ENCODE data around the gene MGAT2. TPM values are rescaled to one million over a fixed set of nuclear protein-coding genes. Genes with fewer than 3 reads are reported as not detected.

The MGAT2 gene
- total RNA-seq, 2 experiments from 2014 or later: 15.0 to 15.1 TPM

DNA sequence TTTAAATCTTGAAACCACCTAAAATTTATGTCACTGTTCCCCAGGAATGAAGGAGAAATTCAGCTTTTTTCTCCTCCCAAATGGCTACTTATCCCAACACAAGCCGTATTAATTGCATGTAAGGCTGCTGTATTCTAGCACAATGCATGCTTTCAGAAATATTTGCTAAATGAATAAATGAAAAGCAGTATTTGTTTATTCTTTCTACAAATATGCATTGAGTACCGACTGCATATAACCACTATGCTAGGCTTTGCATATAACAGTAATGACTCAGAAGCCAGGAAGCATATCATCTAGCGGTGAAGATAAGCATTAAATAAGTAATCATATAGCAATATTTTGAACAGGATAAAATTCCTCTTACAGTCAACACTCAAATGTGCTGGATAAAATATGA is 27.6 kb upstream of the MGAT2 start:
- no peak overlapping the region for H3K4me3 Mint-ChIP-seq
- ChIA-PET CTCF (interaction anchor here (1.5 kb wide), 1 partner anchor 41 kb away, joined by 5 read pairs; no protein-coding TSS in a partner anchor), POLR2A (no interaction called here)
- intact Hi-C loops (cut with DNase I, micrococcal nuclease): no loop called here
- H3K4me1 ChIP-seq (ENCODE audit: insufficient read depth, low read length): peaks cover 9% of the 10 kb centered on the region
- H3K27ac ChIP-seq (ENCODE audit: low read depth in 1 of 2, low read length in 2 of 2): no peak overlapping the region
- H3K4me3 ChIP-seq (ENCODE audit: low read length): no peak overlapping the region
- peaks cover 14% of the 10 kb centered on the region for H3K4me1 Mint-ChIP-seq (ENCODE audit: low read depth)
- peaks cover 4% of the 10 kb centered on the region for H3K36me3 Mint-ChIP-seq (ENCODE audit: low read depth)
- ATAC-seq (ENCODE audit: poor library complexity) (no peak), DNase-seq (no peak)
- no peaks in the 10 kb centered on the region for H3K36me3 ChIP-seq (ENCODE audit: insufficient read depth, low read length)
- H3K27me3 Mint-ChIP-seq: no peaks in the 10 kb centered on the region
- TF ChIP-seq, protein P1, sequence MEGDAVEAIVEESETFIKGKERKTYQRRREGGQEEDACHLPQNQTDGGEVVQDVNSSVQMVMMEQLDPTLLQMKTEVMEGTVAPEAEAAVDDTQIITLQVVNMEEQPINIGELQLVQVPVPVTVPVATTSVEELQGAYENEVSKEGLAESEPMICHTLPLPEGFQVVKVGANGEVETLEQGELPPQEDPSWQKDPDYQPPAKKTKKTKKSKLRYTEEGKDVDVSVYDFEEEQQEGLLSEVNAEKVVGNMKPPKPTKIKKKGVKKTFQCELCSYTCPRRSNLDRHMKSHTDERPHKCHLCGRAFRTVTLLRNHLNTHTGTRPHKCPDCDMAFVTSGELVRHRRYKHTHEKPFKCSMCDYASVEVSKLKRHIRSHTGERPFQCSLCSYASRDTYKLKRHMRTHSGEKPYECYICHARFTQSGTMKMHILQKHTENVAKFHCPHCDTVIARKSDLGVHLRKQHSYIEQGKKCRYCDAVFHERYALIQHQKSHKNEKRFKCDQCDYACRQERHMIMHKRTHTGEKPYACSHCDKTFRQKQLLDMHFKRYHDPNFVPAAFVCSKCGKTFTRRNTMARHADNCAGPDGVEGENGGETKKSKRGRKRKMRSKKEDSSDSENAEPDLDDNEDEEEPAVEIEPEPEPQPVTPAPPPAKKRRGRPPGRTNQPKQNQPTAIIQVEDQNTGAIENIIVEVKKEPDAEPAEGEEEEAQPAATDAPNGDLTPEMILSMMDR (IDR thresholded peaks at IDR 0.05): no peak
- no peaks in the 10 kb centered on the region for H3K27me3 ChIP-seq (ENCODE audit: control insufficient read depth in 1 of 2, insufficient read depth in 2 of 2, low read length in 2 of 2)
- H3K9me3 ChIP-seq (ENCODE audit: control insufficient read depth in 1 of 2, insufficient read depth in 1 of 2, low read length in 2 of 2): no peaks in the 10 kb centered on the region
- no peak overlapping the region for H3K27ac Mint-ChIP-seq
- no peaks in the 10 kb centered on the region for H3K9me3 Mint-ChIP-seq

DNA sequence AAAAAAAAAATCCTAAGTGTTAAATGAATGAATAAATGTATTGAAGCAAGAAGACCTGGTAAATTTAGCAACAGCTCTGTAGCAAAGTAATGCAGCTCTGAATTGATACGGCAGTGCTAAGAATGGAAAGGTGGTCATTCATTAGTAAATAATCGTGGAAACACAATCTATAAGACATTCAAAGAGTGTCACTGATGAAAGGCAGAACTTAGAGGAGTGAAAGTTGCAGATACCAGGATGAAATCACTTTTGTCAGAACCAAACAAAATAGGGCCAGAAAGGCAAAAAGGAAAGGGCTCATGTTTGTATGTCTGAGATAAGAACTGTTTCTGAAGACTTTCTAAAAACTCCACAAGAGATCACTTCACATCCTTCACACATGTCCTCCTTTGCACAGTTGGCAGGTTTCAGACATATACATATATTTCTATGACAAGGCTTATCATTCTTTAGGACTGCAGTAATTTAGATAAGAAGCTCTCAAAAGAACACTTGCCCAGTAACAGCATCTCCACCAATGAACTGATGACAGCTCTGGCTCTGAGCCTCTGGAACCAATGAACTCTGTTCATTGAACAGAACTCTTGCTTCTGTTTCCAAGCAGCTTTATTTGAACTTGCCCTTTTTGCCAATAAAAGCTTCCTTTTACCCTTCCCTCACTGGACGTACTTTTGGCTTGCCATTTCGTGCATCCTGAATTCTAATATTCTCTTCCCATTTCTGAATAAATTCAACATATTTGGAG is 26.1 kb upstream of the MGAT2 start:
- H3K4me3 ChIP-seq (ENCODE audit: low read length): no peak overlapping the region
- H3K4me3 Mint-ChIP-seq: peak overlapping the region; percentile 20
- no peak overlapping the region for H3K27ac ChIP-seq (ENCODE audit: low read depth in 1 of 2, low read length in 2 of 2)
- no peaks in the 10 kb centered on the region for H3K9me3 ChIP-seq (ENCODE audit: control insufficient read depth in 1 of 2, insufficient read depth in 1 of 2, low read length in 2 of 2)
- no peaks in the 10 kb centered on the region for H3K36me3 ChIP-seq (ENCODE audit: insufficient read depth, low read length)
- H3K27me3 Mint-ChIP-seq: no peaks in the 10 kb centered on the region
- H3K27me3 ChIP-seq (ENCODE audit: control insufficient read depth in 1 of 2, insufficient read depth in 2 of 2, low read length in 2 of 2): no peaks in the 10 kb centered on the region
- POLR2A ChIA-PET: interaction anchor here (0.9 to 2.0 kb wide), 4 partner anchors 8 to 173 kb away, joined by 3 to 9 read pairs (median 4); partner anchors contain the start of genes MGAT2, RPL36AL and RPS29
- DNase-seq (no peak), ATAC-seq (ENCODE audit: poor library complexity) (no peak)
- peaks cover 25% of the 10 kb centered on the region for H3K4me1 Mint-ChIP-seq (ENCODE audit: low read depth)
- TF ChIP-seq, protein P1 (IDR thresholded peaks at IDR 0.05): no peak
- H3K9me3 Mint-ChIP-seq: no peaks in the 10 kb centered on the region
- intact Hi-C loops (cut with DNase I, micrococcal nuclease): loop anchor here in 1 of 2 experiments (5.0 kb wide), 1 partner anchor 173 kb away; the partner anchor contains the start of gene KLHDC2
- peak overlapping the region; percentile 3 for H3K27ac Mint-ChIP-seq
- H3K4me1 ChIP-seq (ENCODE audit: insufficient read depth, low read length): peaks cover 9% of the 10 kb centered on the region
- CTCF ChIA-PET: interaction anchor here (1.3 to 2.1 kb wide), 3 partner anchors 8 to 39 kb away, joined by 5 to 16 read pairs (median 5); partner anchors contain the start of gene RPS29
- H3K36me3 Mint-ChIP-seq (ENCODE audit: low read depth): peaks cover 17% of the 10 kb centered on the region

DNA sequence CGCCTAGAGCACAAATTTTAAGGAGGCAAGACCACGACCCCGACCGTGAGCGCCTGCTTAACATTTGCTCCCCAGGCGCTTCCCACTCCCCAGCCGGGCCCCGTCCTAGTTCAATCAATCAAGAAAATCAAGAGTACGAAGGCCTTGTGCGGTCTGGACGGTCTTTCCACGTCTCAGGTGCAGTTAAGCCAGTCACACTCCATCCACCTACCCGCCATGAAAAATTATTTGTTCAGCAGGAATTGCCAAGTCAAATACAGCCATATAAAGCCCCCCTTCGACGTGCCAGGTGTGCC is 22.5 kb upstream of the MGAT2 start:
- Mint-ChIP-seq H3K4me3 (peak overlapping the region; percentile 97), H3K36me3 (ENCODE audit: low read depth) (peaks cover 25% of the 10 kb centered on the region), H3K9me3 (no peaks in the 10 kb centered on the region), H3K27ac (peak overlapping the region; percentile 98), H3K27me3 (no peaks in the 10 kb centered on the region), H3K4me1 (ENCODE audit: low read depth) (peaks cover 43% of the 10 kb centered on the region)
- DNase-seq (no peak), ATAC-seq (ENCODE audit: poor library complexity) (peak; percentile 13)
- H3K9me3 ChIP-seq (ENCODE audit: control insufficient read depth in 1 of 2, insufficient read depth in 1 of 2, low read length in 2 of 2): no peaks in the 10 kb centered on the region
- peaks cover 1% of the 10 kb centered on the region for H3K36me3 ChIP-seq (ENCODE audit: insufficient read depth, low read length)
- peaks cover 13% of the 10 kb centered on the region for H3K4me1 ChIP-seq (ENCODE audit: insufficient read depth, low read length)
- H3K27ac ChIP-seq (ENCODE audit: low read depth in 1 of 2, low read length in 2 of 2): peak overlapping the region; percentile 91 to 95
- no peaks in the 10 kb centered on the region for H3K27me3 ChIP-seq (ENCODE audit: control insufficient read depth in 1 of 2, insufficient read depth in 2 of 2, low read length in 2 of 2)
- intact Hi-C loops (cut with DNase I, micrococcal nuclease): loop anchor here (1.0 to 5.0 kb wide), 4 partner anchors 12 to 169 kb away; partner anchors contain the start of genes MGAT2 (in 2 of the 2), RPL36AL (in 2 of the 2), KLHDC2 (in 1 of the 2) and RPS29 (in 1 of the 2)
- H3K4me3 ChIP-seq (ENCODE audit: low read length): peak overlapping the region; percentile 98
- ChIA-PET POLR2A (interaction anchor here (0.6 to 8.5 kb wide), 11 partner anchors 9 to 714 kb away, joined by 3 to 141 read pairs (median 12); partner anchors contain the start of genes DMAC2L, DNAAF2, KLHDC2 and L2HGDH), CTCF (interaction anchor here (0.7 to 3.4 kb wide), 5 partner anchors 11 to 263 kb away, joined by 3 to 43 read pairs (median 11); partner anchors contain the start of genes MGAT2, RPL36AL and RPS29)
- TF ChIP-seq, protein P1 (IDR thresholded peaks at IDR 0.05): no peak
